Central memory CD8-positive, alpha-beta T cell (primary cell): ENCODE data around the gene C3.
"Not testable (repeated sequence)": the region's sequence is repeated elsewhere in the genome, so short reads cannot be mapped to it uniquely, and the experiment has no call there.

Experiments used
- ATAC-seq: fragments of 150-1000 bp; cut with Tn5 transposase; replicated peaks from 2 replicates; pipeline ENCODE4 v1.10.0; 2022; ENCODE audit warnings: mild to moderate bottlenecking, moderate FRiP score, moderate number of reproducible peaks; ENCODE audit not compliant: poor library complexity, severe bottlenecking; ENCODE audit errors: extremely low read depth
- DNase-seq, 2 donors: peaks; one replicate each; pipeline ENCODE4 v3.0.0; 2021; ENCODE audit warnings: low spot score in 2 of 2
- H3K27ac Mint-ChIP-seq: one replicate; pipeline ENCODE4 v1.8.0; 2022; ENCODE audit warnings: low read depth, mild to moderate bottlenecking, moderate library complexity, mixed read lengths
- H3K27me3 Mint-ChIP-seq: one replicate; pipeline ENCODE4 v1.8.0; 2022; ENCODE audit warnings: mixed read lengths
- H3K36me3 Mint-ChIP-seq: one replicate; pipeline ENCODE4 v1.8.0; 2022; ENCODE audit warnings: mild to moderate bottlenecking, moderate library complexity, mixed read lengths; ENCODE audit not compliant: insufficient read depth
- H3K4me1 Mint-ChIP-seq: one replicate; pipeline ENCODE4 v1.8.0; 2022; ENCODE audit warnings: mixed read lengths
- H3K4me3 Mint-ChIP-seq: one replicate; pipeline ENCODE4 v1.8.0; 2022; ENCODE audit warnings: mild to moderate bottlenecking, moderate library complexity, mixed read lengths
- H3K9me3 Mint-ChIP-seq: one replicate; pipeline ENCODE4 v1.8.0; 2022; ENCODE audit warnings: mixed read lengths

Gene C3

GRCh38 chr19:6720369-6721137, at the start of gene C3:
Gene C3, minus strand, starts transcription at chr19:6720650. Its CDS starts 61 bp downstream, at chr19:6720589.
- no peak for ATAC-seq
- H3K27me3 Mint-ChIP-seq, result no peaks in the 10 kb centered on the region
- peaks cover 4% of the 10 kb centered on the region for H3K36me3 Mint-ChIP-seq
- no peak for DNase-seq
- H3K9me3 Mint-ChIP-seq, result no peaks in the 10 kb centered on the region
- peaks cover 34% of the 10 kb centered on the region for H3K4me1 Mint-ChIP-seq
- H3K4me3 Mint-ChIP-seq, result no peak within 1 kb of the TSS
- peak within 1 kb of the TSS; percentile 2 for H3K27ac Mint-ChIP-seq

- no peak for ATAC-seq
- H3K4me1 Mint-ChIP-seq, result peaks cover 45% of the 10 kb centered on the region
- no peak for DNase-seq
- H3K36me3 Mint-ChIP-seq, result peaks cover 14% of the 10 kb centered on the region
- H3K27ac Mint-ChIP-seq, result peak overlapping the region; percentile 11
- no peaks in the 10 kb centered on the region for H3K9me3 Mint-ChIP-seq
- no peaks in the 10 kb centered on the region for H3K27me3 Mint-ChIP-seq
- no peak overlapping the region for H3K4me3 Mint-ChIP-seq
Observed at GRCh38 chr19:6769006-6769619, 48.7 kb upstream of the C3 start.

GRCh38 chr19:6768236-6768785, 47.9 kb upstream of the C3 start:
- DNase-seq (no peak), ATAC-seq (no peak)
- H3K4me1 Mint-ChIP-seq, result peaks cover 39% of the 10 kb centered on the region
- H3K4me3 Mint-ChIP-seq, result peak overlapping the region; percentile 84
- peaks cover 12% of the 10 kb centered on the region for H3K36me3 Mint-ChIP-seq
- no peaks in the 10 kb centered on the region for H3K9me3 Mint-ChIP-seq
- no peaks in the 10 kb centered on the region for H3K27me3 Mint-ChIP-seq
- H3K27ac Mint-ChIP-seq, result peak overlapping the region; percentile 74

- peak; percentile 64 for ATAC-seq
- peak within 1 kb of the TSS; percentile 74 for H3K27ac Mint-ChIP-seq
Observed at GRCh38 chr19:6767357-6768235, 47.1 kb upstream of the C3 start, which contains the start of gene SH2D3A. Gene SH2D3A, minus strand, starts transcription at chr19:6767435. Its CDS starts 3,687 bp downstream, at chr19:6763748.

GRCh38 chr19:6767081-6767356, 46.6 kb upstream of the C3 start:
- Mint-ChIP-seq H3K4me1 (peaks cover 32% of the 10 kb centered on the region), H3K27ac (peak overlapping the region; percentile 74), H3K9me3 (no peaks in the 10 kb centered on the region), H3K27me3 (no peaks in the 10 kb centered on the region), H3K36me3 (peaks cover 11% of the 10 kb centered on the region), H3K4me3 (peak overlapping the region; percentile 84)
- DNase-seq (no peak), ATAC-seq (peak; percentile 69)

More at GRCh38 chr19:6767357-6768235, 47.1 kb upstream of the C3 start, which contains the start of gene SH2D3A:
- Mint-ChIP-seq H3K9me3 (no peaks in the 10 kb centered on the region), H3K36me3 (peaks cover 11% of the 10 kb centered on the region), H3K4me3 (peak within 1 kb of the TSS; percentile 84), H3K4me1 (peaks cover 38% of the 10 kb centered on the region), H3K27me3 (no peaks in the 10 kb centered on the region)
- peak; percentile 91 to 93 for DNase-seq

- no peak for ATAC-seq
- peaks cover 27% of the 10 kb centered on the region for H3K4me1 Mint-ChIP-seq
- no peak for DNase-seq
Observed at GRCh38 chr19:6766357-6767080, 46.1 kb upstream of the C3 start.

GRCh38 chr19:6765738-6766356, 45.4 kb upstream of the C3 start:
- Mint-ChIP-seq H3K9me3 (no peaks in the 10 kb centered on the region), H3K27me3 (no peaks in the 10 kb centered on the region), H3K4me3 (peak overlapping the region; percentile 84), H3K27ac (peak overlapping the region; percentile 74), H3K36me3 (peaks cover 19% of the 10 kb centered on the region), H3K4me1 (peaks cover 26% of the 10 kb centered on the region)
- no peak for ATAC-seq
- no peak for DNase-seq

More at GRCh38 chr19:6766357-6767080, 46.1 kb upstream of the C3 start:
- Mint-ChIP-seq H3K4me3 (peak overlapping the region; percentile 84), H3K27me3 (no peaks in the 10 kb centered on the region), H3K27ac (peak overlapping the region; percentile 74), H3K36me3 (peaks cover 13% of the 10 kb centered on the region), H3K9me3 (no peaks in the 10 kb centered on the region)

GRCh38 chr19:6762253-6762797, 41.9 kb upstream of the C3 start:
- not testable (repeated sequence) for H3K27ac Mint-ChIP-seq, ATAC-seq
- peaks cover 43% of the 10 kb centered on the region for H3K36me3 Mint-ChIP-seq

GRCh38 chr19:6761053-6761676, 40.7 kb upstream of the C3 start:
- ATAC-seq, result no peak
- DNase-seq, result no peak
- H3K27me3 Mint-ChIP-seq, result no peaks in the 10 kb centered on the region
- H3K36me3 Mint-ChIP-seq, result peaks cover 41% of the 10 kb centered on the region
- peaks cover 7% of the 10 kb centered on the region for H3K4me1 Mint-ChIP-seq
- H3K9me3 Mint-ChIP-seq, result no peaks in the 10 kb centered on the region
- H3K27ac Mint-ChIP-seq, result no peak overlapping the region
- no peak overlapping the region for H3K4me3 Mint-ChIP-seq

More at GRCh38 chr19:6762253-6762797, 41.9 kb upstream of the C3 start:
- peaks cover 19% of the 10 kb centered on the region for H3K4me1 Mint-ChIP-seq
- not testable (repeated sequence) for H3K9me3 Mint-ChIP-seq, H3K27me3 Mint-ChIP-seq, H3K4me3 Mint-ChIP-seq, DNase-seq

- ATAC-seq (no peak), DNase-seq (no peak)
- H3K36me3 Mint-ChIP-seq, result peaks cover 41% of the 10 kb centered on the region
- no peaks in the 10 kb centered on the region for H3K9me3 Mint-ChIP-seq
- H3K4me1 Mint-ChIP-seq, result peaks cover 4% of the 10 kb centered on the region
- H3K27ac Mint-ChIP-seq, result no peak overlapping the region
- no peaks in the 10 kb centered on the region for H3K27me3 Mint-ChIP-seq
- no peak overlapping the region for H3K4me3 Mint-ChIP-seq
Observed at GRCh38 chr19:6760606-6761005, 40.2 kb upstream of the C3 start.
